Right lobe of liver (tissue), 4 donors: ENCODE data around the gene XPO1.

Experiments
- POLR2A ChIP-seq: fragments of 450-650 bp; IDR thresholded peaks from one replicate; pipeline ENCODE4 v1.6.1; 2017; ENCODE audit warnings: antibody characterized with exemption, mild to moderate bottlenecking
- TF ChIP-seq, protein P1 (sequence below), 4 donors: fragments of 200-600 bp in 3 of 4; fragments of 450-650 bp in 1 of 4; IDR thresholded peaks; one replicate each; pipeline versions ENCODE4 v1.5.1 to v1.8.0; 2016 to 2022; ENCODE audit warnings: antibody characterized with exemption in 4 of 4, mild to moderate bottlenecking in 2 of 4
- donor health status: DM: no; HTN: no; CAD: no.
- donor health status: DM: no; HTN: no; CAD: no.
- donor health status: DM: no; HTN: yes; CAD: no.

GRCh38 chr2:61443342-61444041, 94.7 kb downstream of the XPO1 start:
- TF ChIP-seq, protein P1, sequence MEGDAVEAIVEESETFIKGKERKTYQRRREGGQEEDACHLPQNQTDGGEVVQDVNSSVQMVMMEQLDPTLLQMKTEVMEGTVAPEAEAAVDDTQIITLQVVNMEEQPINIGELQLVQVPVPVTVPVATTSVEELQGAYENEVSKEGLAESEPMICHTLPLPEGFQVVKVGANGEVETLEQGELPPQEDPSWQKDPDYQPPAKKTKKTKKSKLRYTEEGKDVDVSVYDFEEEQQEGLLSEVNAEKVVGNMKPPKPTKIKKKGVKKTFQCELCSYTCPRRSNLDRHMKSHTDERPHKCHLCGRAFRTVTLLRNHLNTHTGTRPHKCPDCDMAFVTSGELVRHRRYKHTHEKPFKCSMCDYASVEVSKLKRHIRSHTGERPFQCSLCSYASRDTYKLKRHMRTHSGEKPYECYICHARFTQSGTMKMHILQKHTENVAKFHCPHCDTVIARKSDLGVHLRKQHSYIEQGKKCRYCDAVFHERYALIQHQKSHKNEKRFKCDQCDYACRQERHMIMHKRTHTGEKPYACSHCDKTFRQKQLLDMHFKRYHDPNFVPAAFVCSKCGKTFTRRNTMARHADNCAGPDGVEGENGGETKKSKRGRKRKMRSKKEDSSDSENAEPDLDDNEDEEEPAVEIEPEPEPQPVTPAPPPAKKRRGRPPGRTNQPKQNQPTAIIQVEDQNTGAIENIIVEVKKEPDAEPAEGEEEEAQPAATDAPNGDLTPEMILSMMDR (IDR thresholded peaks at IDR 0.05), result no peak
- no peak for TF ChIP-seq POLR2A
